Hypothalamus (tissue), 51 donors: ENCODE measurements around the gene FXYD3.
"Not testable (repeated sequence)": the region's sequence is repeated elsewhere in the genome, so short reads cannot be mapped to it uniquely, and the experiment has no call there.

Experiments
- DNase-seq, 51 donors: peaks; one replicate each; lab custom pipeline; 2025; lab: John Stamatoyannopoulos, UW

Gene FXYD3

GRCh38 chr19:35085947-35086346 lies 29.7 kb upstream of the FXYD3 start:
- DNase-seq, result no peak

GRCh38 chr19:35086455-35086854 lies 29.2 kb upstream of the FXYD3 start:
- DNase-seq, result peak in 8 of 51 donors; percentile 7 to 31 (median 15)

- DNase-seq, result no peak
These were observed 28.2 kb upstream of the FXYD3 start for GRCh38 chr19:35087393-35087792.

- peak in 1 of 51 donors; percentile 18 for DNase-seq
These were observed 27.3 kb upstream of the FXYD3 start for GRCh38 chr19:35088131-35088913.

GRCh38 chr19:35089554-35089953 lies 26.1 kb upstream of the FXYD3 start:
- DNase-seq, result no peak

GRCh38 chr19:35090160-35090505 lies 25.5 kb upstream of the FXYD3 start:
- DNase-seq, result no peak

GRCh38 chr19:35090506-35091214 lies 25.0 kb upstream of the FXYD3 start:
- DNase-seq, result peak in 24 of 51 donors; percentile 7 to 74 (median 38)

- no peak for DNase-seq
These were observed 22.2 kb upstream of the FXYD3 start for GRCh38 chr19:35093430-35093829.

GRCh38 chr19:35093941-35094647 lies 21.5 kb upstream of the FXYD3 start:
- DNase-seq, result no peak

- DNase-seq, result no peak
These were observed 21.0 kb upstream of the FXYD3 start for GRCh38 chr19:35094656-35095055.

- no peak for DNase-seq
These were observed 19.8 kb upstream of the FXYD3 start for GRCh38 chr19:35095667-35096368.

GRCh38 chr19:35098413-35099049 lies 17.1 kb upstream of the FXYD3 start:
- peak in 3 of 51 donors; percentile 18 to 35 (median 26) for DNase-seq

- no peak for DNase-seq
These were observed 16.3 kb upstream of the FXYD3 start for GRCh38 chr19:35099155-35099896.

GRCh38 chr19:35099897-35100275 lies 15.7 kb upstream of the FXYD3 start:
- DNase-seq, result no peak

- DNase-seq, result no peak
These were observed 14.8 kb upstream of the FXYD3 start for GRCh38 chr19:35100588-35101533.

- not testable (repeated sequence) for DNase-seq
These were observed 13.7 kb upstream of the FXYD3 start for GRCh38 chr19:35101949-35102348.

- not testable (repeated sequence) for DNase-seq
These were observed 12.0 kb upstream of the FXYD3 start for GRCh38 chr19:35103614-35104013.

- DNase-seq, result no peak
These were observed 11.3 kb upstream of the FXYD3 start for GRCh38 chr19:35104361-35104760.

- DNase-seq, result no peak
These were observed 10.6 kb upstream of the FXYD3 start for GRCh38 chr19:35105047-35105410.
